Neural cell (in vitro differentiated cells): ENCODE results near the gene PDE2A.

ENCODE experiments used
- EP300 ChIP-seq: fragments of 450-650 bp; conservative IDR thresholded peaks from 2 replicates; pipeline ENCODE4 v1.6.1; 2014; ENCODE audit warnings: antibody characterized with exemption, mild to moderate bottlenecking, moderate library complexity; ENCODE audit not compliant: poor library complexity, severe bottlenecking
- EZH2 ChIP-seq: fragments of 200-600, 300-800 bp; shearing (Covaris generic), sonication (generic); IDR thresholded peaks from 2 replicates; pipeline ENCODE4 v1.6.1; 2014; ENCODE audit warnings: antibody characterized with exemption, low read length, borderline replicate concordance, mild to moderate bottlenecking; ENCODE audit not compliant: insufficient read depth, poor library complexity, severe bottlenecking
- POLR2AphosphoS5 ChIP-seq: IDR thresholded peaks from 2 replicates; pipeline ENCODE4 v1.6.1; 2012
- TF ChIP-seq, protein P1 (sequence below): fragments of 450-650 bp; IDR thresholded peaks from 2 replicates; pipeline ENCODE4 v1.5.1; 2014; ENCODE audit warnings: antibody characterized with exemption, mild to moderate bottlenecking, moderate library complexity; ENCODE audit not compliant: poor library complexity, severe bottlenecking
- TF ChIP-seq, protein P2 (sequence below): IDR thresholded peaks from 2 replicates; pipeline ENCODE4 v1.6.1; 2012; ENCODE audit warnings: borderline replicate concordance

DNA sequence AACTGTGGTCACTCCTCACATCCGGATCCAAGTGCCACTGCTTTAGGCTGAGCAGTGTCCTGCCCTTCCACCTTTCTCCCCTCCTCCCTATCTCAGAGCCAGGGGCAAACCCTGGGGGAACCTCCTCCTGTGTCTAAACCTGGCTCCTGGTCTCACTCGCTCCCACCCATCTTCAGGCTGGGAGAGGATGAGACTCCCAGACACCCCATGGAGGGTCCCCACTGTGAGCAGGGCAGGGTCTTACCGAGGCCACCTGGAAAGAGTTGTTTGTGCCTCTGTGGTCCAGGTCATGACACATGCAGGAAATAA lies 93.6 kb downstream of the PDE2A start:
- TF ChIP-seq, protein P1, sequence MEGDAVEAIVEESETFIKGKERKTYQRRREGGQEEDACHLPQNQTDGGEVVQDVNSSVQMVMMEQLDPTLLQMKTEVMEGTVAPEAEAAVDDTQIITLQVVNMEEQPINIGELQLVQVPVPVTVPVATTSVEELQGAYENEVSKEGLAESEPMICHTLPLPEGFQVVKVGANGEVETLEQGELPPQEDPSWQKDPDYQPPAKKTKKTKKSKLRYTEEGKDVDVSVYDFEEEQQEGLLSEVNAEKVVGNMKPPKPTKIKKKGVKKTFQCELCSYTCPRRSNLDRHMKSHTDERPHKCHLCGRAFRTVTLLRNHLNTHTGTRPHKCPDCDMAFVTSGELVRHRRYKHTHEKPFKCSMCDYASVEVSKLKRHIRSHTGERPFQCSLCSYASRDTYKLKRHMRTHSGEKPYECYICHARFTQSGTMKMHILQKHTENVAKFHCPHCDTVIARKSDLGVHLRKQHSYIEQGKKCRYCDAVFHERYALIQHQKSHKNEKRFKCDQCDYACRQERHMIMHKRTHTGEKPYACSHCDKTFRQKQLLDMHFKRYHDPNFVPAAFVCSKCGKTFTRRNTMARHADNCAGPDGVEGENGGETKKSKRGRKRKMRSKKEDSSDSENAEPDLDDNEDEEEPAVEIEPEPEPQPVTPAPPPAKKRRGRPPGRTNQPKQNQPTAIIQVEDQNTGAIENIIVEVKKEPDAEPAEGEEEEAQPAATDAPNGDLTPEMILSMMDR, result no peak
- TF ChIP-seq POLR2AphosphoS5, result no peak
- TF ChIP-seq EP300, result no peak
- TF ChIP-seq EZH2, result no peak
- TF ChIP-seq, protein P2, sequence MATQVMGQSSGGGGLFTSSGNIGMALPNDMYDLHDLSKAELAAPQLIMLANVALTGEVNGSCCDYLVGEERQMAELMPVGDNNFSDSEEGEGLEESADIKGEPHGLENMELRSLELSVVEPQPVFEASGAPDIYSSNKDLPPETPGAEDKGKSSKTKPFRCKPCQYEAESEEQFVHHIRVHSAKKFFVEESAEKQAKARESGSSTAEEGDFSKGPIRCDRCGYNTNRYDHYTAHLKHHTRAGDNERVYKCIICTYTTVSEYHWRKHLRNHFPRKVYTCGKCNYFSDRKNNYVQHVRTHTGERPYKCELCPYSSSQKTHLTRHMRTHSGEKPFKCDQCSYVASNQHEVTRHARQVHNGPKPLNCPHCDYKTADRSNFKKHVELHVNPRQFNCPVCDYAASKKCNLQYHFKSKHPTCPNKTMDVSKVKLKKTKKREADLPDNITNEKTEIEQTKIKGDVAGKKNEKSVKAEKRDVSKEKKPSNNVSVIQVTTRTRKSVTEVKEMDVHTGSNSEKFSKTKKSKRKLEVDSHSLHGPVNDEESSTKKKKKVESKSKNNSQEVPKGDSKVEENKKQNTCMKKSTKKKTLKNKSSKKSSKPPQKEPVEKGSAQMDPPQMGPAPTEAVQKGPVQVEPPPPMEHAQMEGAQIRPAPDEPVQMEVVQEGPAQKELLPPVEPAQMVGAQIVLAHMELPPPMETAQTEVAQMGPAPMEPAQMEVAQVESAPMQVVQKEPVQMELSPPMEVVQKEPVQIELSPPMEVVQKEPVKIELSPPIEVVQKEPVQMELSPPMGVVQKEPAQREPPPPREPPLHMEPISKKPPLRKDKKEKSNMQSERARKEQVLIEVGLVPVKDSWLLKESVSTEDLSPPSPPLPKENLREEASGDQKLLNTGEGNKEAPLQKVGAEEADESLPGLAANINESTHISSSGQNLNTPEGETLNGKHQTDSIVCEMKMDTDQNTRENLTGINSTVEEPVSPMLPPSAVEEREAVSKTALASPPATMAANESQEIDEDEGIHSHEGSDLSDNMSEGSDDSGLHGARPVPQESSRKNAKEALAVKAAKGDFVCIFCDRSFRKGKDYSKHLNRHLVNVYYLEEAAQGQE, result no peak
